Testis (tissue), 2 donors: ENCODE results near the gene AMMECR1.

Experiments used
- CTCF ChIP-seq, 3 experiments: fragments of 450-650 bp in 2 of 3; fragments of 200-600 bp in 1 of 3; sonication (generic) in 1 of 3; IDR thresholded peaks; one replicate each; pipeline ENCODE4 v1.5.1; 2016 to 2019; ENCODE audit warnings: antibody characterized with exemption in 3 of 3, mild to moderate bottlenecking in 2 of 3, moderate library complexity in 1 of 3
- POLR2A ChIP-seq: fragments of 450-650 bp; IDR thresholded peaks from one replicate; pipeline ENCODE4 v1.6.1; 2017; ENCODE audit warnings: antibody characterized with exemption, mild to moderate bottlenecking, moderate library complexity

- TF ChIP-seq POLR2A (no peak), CTCF (IDR thresholded peaks at IDR 0.05) (no peak)
These were observed 89.4 kb downstream of the AMMECR1 start for GRCh38 chrX:110228453-110228852.
